ENCODE data around the gene LRRC4B.

The LRRC4B gene

GRCh38 chr19:50501186-50501567 lies 67.1 kb downstream of the LRRC4B start:
- DNase-seq, result no peak

- no peak for DNase-seq
Observed at GRCh38 chr19:50500753-50501151, 67.5 kb downstream of the LRRC4B start.

- DNase-seq, result peak; percentile 21
Observed at GRCh38 chr19:50500060-50500752, 68.0 kb downstream of the LRRC4B start.

- no peak for DNase-seq
Observed at GRCh38 chr19:50498219-50499056, 69.8 kb downstream of the LRRC4B start.

GRCh38 chr19:50497022-50497405 lies 71.2 kb downstream of the LRRC4B start:
- DNase-seq, result no peak

- DNase-seq, result no peak
Observed at GRCh38 chr19:50496189-50497021, 71.8 kb downstream of the LRRC4B start.

- DNase-seq, result no peak
Observed at GRCh38 chr19:50495020-50495531, 73.2 kb downstream of the LRRC4B start.

GRCh38 chr19:50494186-50495019 lies 73.8 kb downstream of the LRRC4B start:
- no peak for DNase-seq

GRCh38 chr19:50493171-50493570 lies 75.1 kb downstream of the LRRC4B start:
- no peak for DNase-seq

GRCh38 chr19:50492303-50493052 lies 75.8 kb downstream of the LRRC4B start:
- no peak for DNase-seq

- DNase-seq, result no peak
Observed at GRCh38 chr19:50490991-50491472, 77.2 kb downstream of the LRRC4B start.

- DNase-seq, result no peak
Observed at GRCh38 chr19:50490411-50490811, 77.8 kb downstream of the LRRC4B start.

GRCh38 chr19:50489461-50490011 lies 78.7 kb downstream of the LRRC4B start:
- DNase-seq, result no peak

GRCh38 chr19:50488389-50489194 lies 79.6 kb downstream of the LRRC4B start:
- no peak for DNase-seq

GRCh38 chr19:50486823-50487515 lies 81.3 kb downstream of the LRRC4B start:
- DNase-seq, result peak; percentile 70

GRCh38 chr19:50485284-50485955 lies 82.8 kb downstream of the LRRC4B start:
- DNase-seq, result no peak

GRCh38 chr19:50482916-50483315 lies 85.3 kb downstream of the LRRC4B start:
- DNase-seq, result no peak

- DNase-seq, result no peak
Observed at GRCh38 chr19:50482271-50482855, 85.9 kb downstream of the LRRC4B start.
